Right atrium auricular region (tissue), 2 donors: ENCODE results near the gene CAMTA1. TPM values are rescaled to one million over a fixed set of nuclear protein-coding genes. Genes with fewer than 3 reads are reported as not detected.

Experiments used
- DNase-seq: peaks from one replicate; pipeline ENCODE4 v3.0.0-alpha.2; 2019; ENCODE audit warnings: low spot score
- H3K27ac ChIP-seq, 2 donors: fragments of 200-600 bp; sonication (generic); 1 replicate in 1 of 2; 2 replicates in 1 of 2; pipeline ENCODE4 v1.5.1; 2016 to 2019
- H3K27me3 ChIP-seq, 2 donors: fragments of 200-600 bp; sonication (generic); one replicate each; pipeline versions ENCODE4 v1.5.1 to v1.6.0; 2017 to 2019
- H3K36me3 ChIP-seq: fragments of 200-600 bp; sonication (generic); one replicate; pipeline ENCODE4 v1.5.1; 2016
- H3K4me1 ChIP-seq, 2 donors: fragments of 200-600 bp; sonication (generic); one replicate each; pipeline versions ENCODE4 v1.5.1 to v1.6.0; 2017 to 2019
- H3K4me3 ChIP-seq, 2 donors: fragments of 200-600 bp; sonication (generic); 1 replicate in 1 of 2; 2 replicates in 1 of 2; pipeline ENCODE4 v1.5.1; 2017 to 2019; ENCODE audit warnings: mild to moderate bottlenecking in 1 of 2, moderate library complexity in 1 of 2
- H3K9me3 ChIP-seq, 2 donors: fragments of 200-600 bp; sonication (generic); one replicate each; pipeline ENCODE4 v1.5.1; 2019
- total RNA-seq, 2 donors: library from RNA; depleted of rRNA; stranded (reverse); fragments of >200 nt; gene quantifications; one replicate each; pipeline ENCODE4 v1.1.0, GENCODE V29; 2016
- TF ChIP-seq, protein P1 (sequence below), 2 donors: fragments of 200-600 bp; sonication (generic); IDR thresholded peaks; one replicate each; pipeline ENCODE4 v1.5.1; 2019; ENCODE audit warnings: antibody characterized with exemption in 2 of 2

The CAMTA1 gene
- total RNA-seq, 2 donors from 2014 or later = 132 to 190 TPM

GRCh38 chr1:7752512-7753417 lies 967.5 kb downstream of the CAMTA1 start:
- DNase-seq = peak; percentile 73
- H3K27me3 ChIP-seq = no peaks in the 10 kb centered on the region
- H3K27ac ChIP-seq = no peak overlapping the region
- H3K4me3 ChIP-seq = peak overlapping the region in 1 of 2 donors; percentile 8
- H3K36me3 ChIP-seq = no peaks in the 10 kb centered on the region
- peaks cover 0 to 4% of the 10 kb centered on the region in 2 donors for H3K4me1 ChIP-seq
- TF ChIP-seq, protein P1, sequence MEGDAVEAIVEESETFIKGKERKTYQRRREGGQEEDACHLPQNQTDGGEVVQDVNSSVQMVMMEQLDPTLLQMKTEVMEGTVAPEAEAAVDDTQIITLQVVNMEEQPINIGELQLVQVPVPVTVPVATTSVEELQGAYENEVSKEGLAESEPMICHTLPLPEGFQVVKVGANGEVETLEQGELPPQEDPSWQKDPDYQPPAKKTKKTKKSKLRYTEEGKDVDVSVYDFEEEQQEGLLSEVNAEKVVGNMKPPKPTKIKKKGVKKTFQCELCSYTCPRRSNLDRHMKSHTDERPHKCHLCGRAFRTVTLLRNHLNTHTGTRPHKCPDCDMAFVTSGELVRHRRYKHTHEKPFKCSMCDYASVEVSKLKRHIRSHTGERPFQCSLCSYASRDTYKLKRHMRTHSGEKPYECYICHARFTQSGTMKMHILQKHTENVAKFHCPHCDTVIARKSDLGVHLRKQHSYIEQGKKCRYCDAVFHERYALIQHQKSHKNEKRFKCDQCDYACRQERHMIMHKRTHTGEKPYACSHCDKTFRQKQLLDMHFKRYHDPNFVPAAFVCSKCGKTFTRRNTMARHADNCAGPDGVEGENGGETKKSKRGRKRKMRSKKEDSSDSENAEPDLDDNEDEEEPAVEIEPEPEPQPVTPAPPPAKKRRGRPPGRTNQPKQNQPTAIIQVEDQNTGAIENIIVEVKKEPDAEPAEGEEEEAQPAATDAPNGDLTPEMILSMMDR (IDR thresholded peaks at IDR 0.05) = peak; percentile 35 to 88
- H3K9me3 ChIP-seq = no peaks in the 10 kb centered on the region

GRCh38 chr1:7753641-7754040 lies 968.4 kb downstream of the CAMTA1 start:
- H3K27ac ChIP-seq = no peak overlapping the region
- H3K27me3 ChIP-seq = no peaks in the 10 kb centered on the region
- peaks cover 0 to 4% of the 10 kb centered on the region in 2 donors for H3K4me1 ChIP-seq
- no peak overlapping the region for H3K4me3 ChIP-seq
- no peak for DNase-seq
- TF ChIP-seq, protein P1 (IDR thresholded peaks at IDR 0.05) = no peak
- H3K9me3 ChIP-seq = no peaks in the 10 kb centered on the region
- H3K36me3 ChIP-seq = no peaks in the 10 kb centered on the region

DNA sequence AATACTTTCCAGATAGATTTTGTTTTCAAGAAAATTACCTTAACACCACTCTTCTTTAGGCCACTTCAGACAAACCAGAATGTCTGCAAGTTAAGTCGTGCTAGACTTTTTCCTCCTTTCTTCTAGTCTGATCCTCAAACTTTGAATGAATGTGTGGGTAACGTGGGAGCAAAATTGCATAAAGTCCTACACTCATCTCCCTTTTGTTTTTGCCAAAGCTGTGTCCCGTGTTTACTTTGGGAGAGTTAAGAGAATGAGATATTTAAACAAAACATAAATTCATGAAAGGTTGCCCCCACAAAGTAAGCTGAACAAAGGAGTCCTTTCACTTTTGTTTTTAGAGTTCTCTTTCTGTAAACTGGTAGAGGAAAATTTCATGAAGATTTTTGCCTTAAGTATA lies 969.0 kb downstream of the CAMTA1 start:
- DNase-seq = no peak
- H3K36me3 ChIP-seq = no peaks in the 10 kb centered on the region

GRCh38 chr1:7755448-7755847 lies 970.2 kb downstream of the CAMTA1 start:
- TF ChIP-seq, protein P1 (IDR thresholded peaks at IDR 0.05) = no peak
- H3K4me3 ChIP-seq = no peak overlapping the region
- H3K9me3 ChIP-seq = no peaks in the 10 kb centered on the region
- H3K27ac ChIP-seq = no peak overlapping the region
- peaks cover 0 to 4% of the 10 kb centered on the region in 2 donors for H3K4me1 ChIP-seq
- DNase-seq = no peak
- no peaks in the 10 kb centered on the region for H3K27me3 ChIP-seq
- H3K36me3 ChIP-seq = no peaks in the 10 kb centered on the region

More for the DNA sequence above, 969.0 kb downstream of the CAMTA1 start:
- Histone ChIP-seq H3K27ac (no peak overlapping the region), H3K27me3 (no peaks in the 10 kb centered on the region), H3K4me1 (peaks cover 0 to 4% of the 10 kb centered on the region in 2 donors), H3K9me3 (no peaks in the 10 kb centered on the region), H3K4me3 (no peak overlapping the region)
- TF ChIP-seq, protein P1 (IDR thresholded peaks at IDR 0.05) = no peak

DNA sequence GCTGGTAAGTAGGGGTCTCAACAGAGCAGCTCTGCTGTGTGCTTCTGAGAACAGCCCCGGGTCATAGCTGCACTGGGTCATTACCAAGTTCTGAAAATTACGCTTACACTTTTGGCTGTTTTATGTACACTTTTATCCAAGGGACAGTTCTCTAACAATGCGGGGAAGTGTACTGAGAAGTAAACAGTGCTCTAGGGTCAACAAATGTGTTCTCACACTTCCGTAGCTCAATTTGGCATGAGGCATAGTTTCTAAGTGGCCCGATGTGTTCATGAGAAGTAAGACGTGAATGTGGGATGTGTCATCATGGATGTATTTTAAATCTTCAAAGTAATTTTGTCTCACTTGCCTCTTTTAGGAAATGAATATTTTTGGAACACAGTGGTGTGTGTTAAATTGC lies 975.0 kb downstream of the CAMTA1 start:
- Histone ChIP-seq H3K9me3 (no peaks in the 10 kb centered on the region), H3K36me3 (no peaks in the 10 kb centered on the region), H3K4me1 (peaks cover 0 to 9% of the 10 kb centered on the region in 2 donors), H3K27ac (peak overlapping the region in 1 of 2 donors; percentile 62), H3K4me3 (no peak overlapping the region), H3K27me3 (no peaks in the 10 kb centered on the region)
- TF ChIP-seq, protein P1 (IDR thresholded peaks at IDR 0.05) = no peak
- DNase-seq = no peak
